ENCODE results near the gene FAM83G.

- TF ChIP-seq CTCF (IDR thresholded peaks at IDR 0.05): no peak
- no peak for TF ChIP-seq POLR2A (IDR thresholded peaks at IDR 0.05)
Measured at GRCh38 chr17:18977646-18978045, 26.9 kb downstream of the FAM83G start.
